Embryonic facial prominence (tissue), 1 donor: ENCODE measurements around the gene CTBP2.

Source experiments
- DNase-seq: peaks from one replicate; pipeline ENCODE4 v3.0.0-alpha.2; 2016; ENCODE audit errors: extremely low spot score

Gene CTBP2

DNA sequence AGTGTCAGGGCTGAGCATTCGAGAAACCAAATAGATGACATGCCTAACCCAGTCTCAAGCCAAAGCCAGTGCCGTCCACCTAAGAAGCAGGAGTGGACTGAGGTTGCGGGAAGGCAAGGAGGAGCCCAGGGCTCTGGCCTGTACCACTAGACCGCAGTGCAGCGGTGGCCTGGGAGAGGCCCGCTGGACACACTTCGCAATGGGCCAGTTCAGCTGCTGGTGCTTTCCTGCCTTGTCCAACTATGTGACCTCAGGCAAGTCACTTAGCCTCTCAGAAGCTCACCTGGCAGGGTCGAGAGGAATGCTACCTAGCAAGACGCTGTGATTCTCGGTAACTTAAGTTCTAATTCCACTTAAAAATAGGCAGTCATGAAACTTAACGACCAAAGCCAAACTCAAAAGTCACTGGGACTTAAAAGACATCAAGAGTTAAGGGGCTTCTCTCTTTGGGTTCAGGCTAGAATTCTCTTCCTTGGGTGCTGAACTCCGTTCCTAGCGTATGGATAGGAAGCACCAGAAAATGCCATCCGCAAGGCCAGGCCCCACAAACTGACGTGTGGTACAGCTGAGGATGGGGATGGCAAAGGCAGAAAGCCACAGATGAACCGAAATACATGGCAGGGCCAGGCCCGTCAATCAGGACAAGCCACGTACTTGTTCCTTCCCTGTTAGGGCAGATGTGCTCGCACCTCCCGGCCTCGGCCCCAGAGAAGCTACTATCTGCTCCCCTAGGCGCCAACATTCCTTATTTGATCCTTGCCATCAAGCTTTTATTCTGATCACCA, 34.2 kb downstream of the CTBP2 start:
- no peak for DNase-seq

DNA sequence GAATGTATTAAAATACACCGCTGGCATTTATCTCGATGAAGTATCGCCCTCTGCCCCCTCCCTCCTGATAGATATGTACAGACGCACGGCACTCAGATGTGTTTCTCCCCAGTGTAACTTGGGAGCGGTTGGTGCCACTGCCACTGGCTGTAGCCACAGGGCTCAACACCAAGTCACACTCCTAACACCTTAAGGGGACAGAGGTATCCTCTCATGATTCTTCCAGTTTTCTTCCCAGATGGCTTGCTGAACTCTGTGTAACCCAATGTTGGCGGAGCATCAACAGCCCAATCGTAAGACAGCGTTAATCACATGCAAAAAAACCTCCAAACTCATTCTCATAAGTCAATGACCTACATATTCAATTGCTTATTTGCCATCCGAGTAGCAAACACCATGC, 35.5 kb downstream of the CTBP2 start:
- DNase-seq, result no peak

DNA sequence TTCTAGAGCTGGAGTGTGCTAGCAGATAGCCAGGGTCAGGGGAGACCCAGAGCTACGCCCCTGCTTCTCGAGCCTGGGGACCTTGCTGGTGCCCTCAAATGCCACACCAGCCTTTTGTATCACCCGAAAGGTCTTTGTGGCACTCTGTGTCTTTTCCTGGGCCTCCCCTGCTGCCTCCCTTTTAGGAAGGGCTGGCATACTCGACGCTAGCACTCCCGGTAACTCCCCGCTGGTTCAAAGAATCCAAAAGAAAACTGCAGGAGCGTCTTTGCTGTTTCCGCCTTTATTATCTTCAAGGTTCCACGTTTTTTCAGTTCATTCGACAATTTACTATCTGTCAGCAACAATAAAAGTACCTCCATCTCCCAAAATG, 36.3 kb downstream of the CTBP2 start:
- DNase-seq, result no peak

DNA sequence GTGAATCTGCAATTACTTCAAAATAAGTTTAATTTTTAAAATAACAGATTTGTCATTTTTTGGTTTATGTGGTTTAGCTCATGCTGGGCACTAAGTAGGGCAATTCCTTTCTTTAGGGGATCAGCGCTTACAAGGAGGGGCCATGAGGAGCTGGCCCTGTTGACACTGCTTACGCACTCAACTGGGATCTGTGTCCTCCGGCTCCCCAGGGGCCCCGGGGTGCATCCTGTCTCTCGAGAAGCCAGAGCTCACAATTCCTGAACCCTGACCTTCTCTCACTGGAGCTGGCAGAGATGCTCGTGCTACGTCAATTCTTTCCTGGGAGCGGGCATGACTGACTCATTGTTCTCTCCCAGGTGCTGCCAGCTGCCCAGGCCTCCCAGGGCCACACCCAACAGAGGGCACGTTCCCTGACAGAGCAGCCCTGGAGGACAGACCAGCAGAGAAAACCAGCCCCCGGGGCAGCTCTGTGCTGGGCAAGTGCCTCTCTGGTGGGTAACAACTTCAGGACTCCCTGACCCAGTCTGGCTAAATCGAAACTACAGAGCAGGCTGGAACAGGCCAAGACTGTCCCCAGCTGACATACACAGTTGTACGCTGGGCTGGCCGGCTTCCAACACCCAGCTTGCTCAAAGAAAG, 36.8 kb downstream of the CTBP2 start:
- DNase-seq, result no peak

DNA sequence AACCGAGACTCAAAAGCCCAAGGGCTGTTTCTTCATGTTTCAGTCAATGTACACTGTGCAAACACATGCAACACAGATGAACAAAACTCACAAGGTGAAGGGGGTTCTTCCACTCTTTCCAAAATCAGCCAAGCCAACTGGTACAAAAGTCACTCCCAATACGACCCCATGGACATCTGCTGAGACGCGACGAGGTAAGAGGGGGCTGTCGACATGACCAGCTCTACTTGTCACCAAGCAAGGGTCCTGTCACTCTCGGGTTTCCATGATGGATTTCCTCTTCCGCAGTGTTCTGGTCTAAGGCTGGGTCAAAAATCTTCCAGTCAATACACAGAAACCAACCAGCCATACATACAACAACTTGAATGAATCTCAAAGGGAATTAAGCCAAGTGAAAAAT, 37.8 kb downstream of the CTBP2 start:
- no peak for DNase-seq

DNA sequence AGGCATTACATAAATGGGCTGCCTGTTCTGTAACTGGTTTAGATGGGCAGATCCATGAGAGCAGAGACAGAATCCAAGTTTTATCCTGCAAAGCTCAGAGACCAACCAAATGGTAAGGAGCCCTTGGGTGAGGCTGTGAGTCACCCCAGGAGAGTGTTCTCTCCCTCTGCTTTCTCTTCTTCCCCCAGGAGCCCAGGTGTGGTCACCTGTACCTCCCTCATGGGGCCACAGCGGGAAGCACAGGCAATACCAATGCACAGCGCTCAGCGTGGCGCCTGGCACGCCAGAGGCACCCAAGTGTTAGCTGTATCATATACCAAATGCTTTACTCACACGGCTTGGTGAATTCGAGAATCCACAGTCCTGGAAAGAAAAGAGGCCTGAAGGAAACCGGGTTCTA, 39.4 kb downstream of the CTBP2 start:
- no peak for DNase-seq

DNA sequence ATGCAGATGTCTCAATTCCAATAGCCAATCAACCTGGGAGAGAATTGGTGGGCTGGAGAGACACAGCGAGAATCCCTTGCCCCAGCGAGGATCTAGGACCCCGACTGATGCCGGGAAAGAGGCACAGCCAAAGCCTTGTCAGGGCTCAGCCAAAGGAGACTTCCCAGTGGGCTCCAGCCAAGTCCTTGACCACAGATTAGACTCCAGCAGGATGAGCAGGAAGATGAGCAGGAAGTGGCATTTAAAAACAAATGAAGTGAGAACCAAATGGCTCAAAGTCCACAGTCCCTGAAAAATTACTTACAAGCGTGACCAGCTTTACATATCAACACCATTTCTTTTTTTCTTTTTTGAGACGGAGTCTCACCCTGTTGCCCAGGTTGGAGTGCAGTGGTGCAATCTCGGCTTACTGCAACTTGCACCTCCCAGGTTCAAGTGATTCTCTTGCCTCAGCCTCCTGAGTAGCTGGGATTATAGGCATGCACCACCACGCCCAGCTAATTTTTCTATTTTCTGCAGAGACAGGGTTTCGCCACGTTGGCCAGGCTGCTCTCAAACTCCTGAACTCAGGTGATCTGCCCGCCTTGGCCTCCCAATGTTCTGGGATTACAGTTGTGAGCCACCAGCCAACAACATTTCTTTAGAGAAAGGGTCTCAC, 40.2 kb downstream of the CTBP2 start:
- no peak for DNase-seq

DNA sequence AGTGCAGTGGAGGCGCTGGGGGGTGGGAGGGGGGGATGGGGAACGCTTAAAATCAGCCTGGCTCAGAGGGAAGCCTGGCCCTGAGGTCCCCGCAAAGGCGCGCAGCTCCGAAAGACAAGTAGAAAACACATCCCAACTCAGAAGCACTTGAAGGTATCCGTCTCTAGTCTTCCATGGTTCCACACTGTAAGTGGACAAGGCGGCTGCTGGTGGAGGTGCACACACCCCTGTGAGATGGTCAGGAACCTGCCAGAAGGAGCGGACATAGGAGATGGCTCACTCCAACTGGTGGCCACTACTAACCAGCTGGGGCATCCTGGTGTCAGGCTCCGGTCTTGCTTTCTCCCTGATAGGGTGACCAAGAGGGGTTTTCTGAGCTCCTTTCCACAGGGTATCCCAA, 41.7 kb downstream of the CTBP2 start:
- no peak for DNase-seq

DNA sequence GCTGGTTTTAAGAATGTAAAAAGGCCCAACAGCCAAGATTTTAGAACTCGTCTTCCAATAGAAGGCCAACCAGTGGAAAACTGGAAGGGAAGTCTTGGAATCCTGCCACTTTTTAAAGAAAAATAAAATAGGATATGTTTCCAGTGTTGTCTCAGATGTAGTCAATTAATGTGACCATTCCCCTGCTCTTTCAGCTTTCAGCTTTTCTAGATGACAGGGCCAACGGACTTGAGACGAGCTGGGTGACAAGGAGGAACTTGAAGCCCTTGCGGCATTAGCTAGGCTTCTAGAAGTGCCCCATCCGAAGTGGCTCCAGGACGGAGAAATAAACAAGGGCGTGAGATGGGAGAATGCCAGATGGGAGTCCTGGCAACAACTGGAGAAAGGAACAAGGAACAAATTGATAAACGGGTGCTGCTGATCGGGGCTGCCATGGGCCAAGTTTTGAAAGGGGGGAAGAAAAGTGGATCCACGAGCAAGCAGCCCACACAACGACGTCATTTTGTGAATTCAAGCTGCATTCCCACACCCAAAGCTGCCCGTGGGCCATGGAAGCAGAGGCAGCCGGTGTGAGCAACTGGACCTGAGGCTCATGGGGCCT, 42.3 kb downstream of the CTBP2 start:
- DNase-seq, result peak; percentile 80

DNA sequence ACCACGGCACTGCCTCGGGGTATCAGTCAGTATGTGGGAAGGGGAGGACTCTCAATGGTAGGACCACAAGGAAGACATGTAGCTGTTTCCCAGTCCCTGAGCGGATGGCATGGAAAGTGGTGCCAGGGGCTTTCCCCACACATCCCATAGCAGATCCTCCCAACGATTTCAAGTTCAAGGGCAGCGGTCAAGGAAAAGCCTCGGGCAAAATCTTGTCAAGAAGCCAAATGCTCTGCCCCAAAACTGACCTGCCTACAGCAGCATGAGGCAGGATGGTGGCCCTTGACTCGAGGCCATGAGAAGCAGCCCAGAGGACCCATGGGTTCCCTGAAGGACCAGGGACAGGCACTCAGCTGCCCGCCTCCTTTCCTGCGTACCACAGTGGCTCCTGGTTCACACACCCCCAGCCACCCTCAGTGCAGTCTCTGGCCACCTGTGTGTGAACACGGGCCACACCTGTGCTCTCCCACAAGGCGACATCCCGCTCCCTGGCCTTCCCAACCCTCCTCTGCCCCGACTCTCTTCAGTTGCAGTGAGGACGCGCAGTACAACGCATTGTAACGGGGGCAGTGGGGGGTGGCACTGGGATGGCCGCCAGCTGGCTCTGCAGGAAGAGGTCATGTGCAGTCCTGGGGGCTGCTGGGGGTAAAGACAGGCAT, 43.6 kb downstream of the CTBP2 start:
- DNase-seq, result no peak

DNA sequence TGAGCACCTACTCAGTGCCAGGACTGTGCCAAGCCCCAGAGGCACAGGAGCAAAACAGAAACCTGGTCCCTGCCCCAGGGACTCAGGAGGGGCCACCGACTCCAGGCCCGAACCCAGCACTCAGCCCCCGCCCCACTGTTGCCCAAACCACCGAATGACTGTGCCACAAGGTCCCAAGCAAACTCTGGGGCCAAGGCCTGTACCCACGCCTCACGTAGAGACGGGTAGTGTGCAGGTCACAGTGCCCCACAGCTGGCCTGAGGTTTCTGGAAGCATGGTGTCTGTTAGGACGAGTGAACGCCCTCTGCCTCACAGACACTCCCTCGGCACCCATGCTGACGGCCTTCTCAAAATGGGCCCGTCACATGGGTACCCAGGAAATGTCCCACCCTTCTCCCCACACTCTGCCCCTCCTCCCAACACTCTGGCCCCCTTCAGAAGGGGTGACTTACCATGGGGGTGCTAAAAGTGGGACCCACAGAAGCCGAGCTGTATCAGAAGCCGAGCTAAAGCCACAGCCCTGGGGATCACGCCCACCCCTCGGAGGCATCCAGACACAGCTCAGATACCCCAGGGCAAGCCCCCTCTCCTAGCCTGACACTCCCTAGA, 44.2 kb downstream of the CTBP2 start:
- DNase-seq, result no peak

DNA sequence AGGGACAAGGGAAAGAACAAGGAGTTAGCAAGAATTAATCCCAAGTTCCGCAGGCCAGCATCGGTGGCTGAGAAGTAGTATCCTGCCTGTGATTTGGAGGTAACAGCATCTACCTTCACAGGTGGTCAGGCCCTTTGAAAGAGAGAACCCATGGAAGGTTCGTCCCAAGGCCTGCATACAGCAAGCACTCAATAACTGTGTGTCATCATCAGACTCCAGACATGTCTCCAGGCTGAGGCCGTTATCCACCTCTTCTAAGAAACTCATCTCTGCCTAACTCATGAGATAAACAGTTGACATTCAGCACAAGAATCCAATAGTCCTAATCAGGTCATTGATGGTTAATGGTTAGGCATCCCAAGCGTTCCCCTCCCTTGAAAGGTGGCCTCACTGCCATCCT, 45.0 kb downstream of the CTBP2 start:
- no peak for DNase-seq

DNA sequence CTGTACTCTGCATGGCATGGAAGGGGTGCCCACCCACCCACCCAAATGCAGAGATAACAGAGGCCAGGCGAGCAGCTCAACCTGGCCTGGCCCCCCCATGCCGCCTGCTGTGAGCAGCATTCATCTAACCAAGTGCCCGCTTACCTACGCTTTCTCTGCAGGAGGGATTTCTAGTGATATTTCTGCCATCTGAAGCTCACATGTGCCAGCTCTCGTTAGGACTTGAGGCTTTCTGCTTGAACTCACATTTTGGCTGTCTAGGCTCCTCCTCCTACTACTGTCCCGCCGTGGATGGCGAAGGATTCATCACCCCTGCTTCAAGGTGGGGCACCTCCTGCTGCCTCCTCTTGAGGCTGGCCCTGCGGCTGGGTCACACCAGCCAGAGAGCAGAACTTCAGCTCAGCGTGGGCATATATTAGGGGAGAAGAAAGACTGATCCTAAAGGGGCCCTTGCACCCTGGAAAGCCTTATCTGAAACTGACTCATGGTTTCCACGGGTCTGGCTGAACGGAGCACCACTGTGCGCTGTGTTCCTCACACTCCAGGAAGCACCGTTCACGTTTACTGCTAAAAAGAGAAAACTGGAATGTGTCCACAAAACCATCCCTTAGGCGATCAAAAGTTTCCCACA, 45.5 kb downstream of the CTBP2 start:
- DNase-seq, result no peak

DNA sequence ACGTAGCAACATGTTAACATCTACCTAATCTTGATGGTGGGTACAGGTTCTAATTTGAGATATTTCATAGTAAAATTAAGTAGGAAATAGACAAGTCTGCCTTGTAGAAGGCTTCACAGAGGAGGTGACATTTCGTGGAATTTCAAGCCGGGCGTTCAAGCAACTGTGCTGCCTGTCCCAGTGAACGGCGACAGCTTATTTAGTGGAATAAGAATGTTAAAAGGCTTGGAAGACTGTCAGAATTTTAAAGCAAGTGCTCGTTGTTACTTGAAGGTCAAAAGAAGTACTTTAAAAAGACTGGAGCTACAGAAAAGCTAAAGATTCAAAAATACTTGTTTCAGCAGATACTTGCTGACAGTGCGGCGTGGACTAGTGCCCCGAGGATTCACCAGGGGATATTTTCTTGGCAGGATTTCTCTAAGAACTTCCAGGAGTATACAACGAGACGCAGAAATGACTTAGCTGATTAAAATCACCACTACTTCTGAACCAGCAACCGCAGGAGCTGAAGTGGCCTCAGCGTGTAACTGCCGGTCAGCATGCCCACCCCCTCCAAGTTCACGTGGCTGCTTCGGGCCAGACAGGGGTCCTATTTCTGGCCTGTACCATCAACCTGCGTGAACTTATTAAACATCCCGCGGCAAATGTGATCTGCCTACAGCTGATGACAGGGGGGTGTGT, 46.5 kb downstream of the CTBP2 start:
- no peak for DNase-seq

DNA sequence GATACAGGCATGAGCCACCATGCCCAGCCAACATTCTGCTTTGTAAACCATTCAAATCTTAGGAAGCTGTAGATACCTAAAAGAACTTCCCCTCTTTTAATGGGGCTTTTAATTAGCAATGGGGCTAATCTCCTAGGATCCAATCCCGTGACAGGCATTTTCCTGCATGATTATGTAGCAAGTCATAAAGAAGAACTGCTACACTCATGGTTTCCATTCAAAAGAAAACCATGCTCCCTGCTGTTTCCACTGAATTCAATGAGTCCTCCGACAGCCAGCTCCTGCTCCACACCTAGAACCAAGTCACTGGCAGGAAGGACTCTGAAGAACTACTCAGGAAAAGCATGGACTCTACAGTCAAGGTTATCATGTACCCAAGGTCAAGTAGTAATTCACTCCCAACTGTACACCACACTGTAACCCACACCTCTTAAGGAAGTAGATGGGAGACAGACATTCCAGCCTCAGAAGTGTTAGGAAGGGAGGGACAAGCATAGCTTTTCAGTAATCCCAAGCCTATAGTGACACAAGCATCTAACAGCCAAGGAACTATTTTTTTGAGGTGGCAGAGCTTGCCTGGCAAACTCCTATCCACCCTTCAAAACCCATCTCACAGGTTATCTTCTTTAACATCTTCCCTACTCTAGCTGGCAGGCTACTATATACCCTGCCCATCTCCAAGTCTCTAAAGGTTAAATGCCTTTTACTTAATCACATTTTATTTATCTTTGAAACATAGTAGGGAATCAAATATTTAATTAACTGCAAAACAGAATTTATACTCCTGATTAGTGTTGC, 47.5 kb downstream of the CTBP2 start:
- no peak for DNase-seq

DNA sequence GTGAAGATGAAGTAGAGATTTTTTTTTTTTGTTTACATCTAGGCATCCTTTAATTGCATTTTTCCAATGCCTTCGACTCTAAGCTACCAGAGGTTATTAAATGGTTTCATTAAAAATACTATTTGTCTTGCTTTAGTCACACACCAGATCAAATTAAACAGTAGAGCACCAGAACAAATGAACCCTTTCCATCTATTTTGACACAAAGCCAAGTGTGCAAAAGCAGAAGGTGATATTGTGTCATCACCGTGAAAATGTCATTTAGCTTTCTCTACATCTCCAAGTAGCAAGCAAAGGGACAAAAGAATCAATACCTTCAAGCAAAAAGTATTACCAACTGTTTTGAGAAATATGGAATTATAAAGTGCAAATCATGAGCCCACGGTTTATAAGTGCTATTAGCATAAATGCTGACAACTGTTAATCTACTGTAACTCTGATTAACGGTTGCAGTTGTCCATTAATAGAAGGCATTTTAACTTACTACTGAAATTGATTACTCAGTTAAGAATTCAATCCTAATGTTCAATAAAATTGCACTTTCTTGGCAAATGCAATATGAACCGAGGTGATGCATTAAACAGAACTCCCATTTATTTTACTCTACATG, 49.1 kb downstream of the CTBP2 start:
- no peak for DNase-seq

DNA sequence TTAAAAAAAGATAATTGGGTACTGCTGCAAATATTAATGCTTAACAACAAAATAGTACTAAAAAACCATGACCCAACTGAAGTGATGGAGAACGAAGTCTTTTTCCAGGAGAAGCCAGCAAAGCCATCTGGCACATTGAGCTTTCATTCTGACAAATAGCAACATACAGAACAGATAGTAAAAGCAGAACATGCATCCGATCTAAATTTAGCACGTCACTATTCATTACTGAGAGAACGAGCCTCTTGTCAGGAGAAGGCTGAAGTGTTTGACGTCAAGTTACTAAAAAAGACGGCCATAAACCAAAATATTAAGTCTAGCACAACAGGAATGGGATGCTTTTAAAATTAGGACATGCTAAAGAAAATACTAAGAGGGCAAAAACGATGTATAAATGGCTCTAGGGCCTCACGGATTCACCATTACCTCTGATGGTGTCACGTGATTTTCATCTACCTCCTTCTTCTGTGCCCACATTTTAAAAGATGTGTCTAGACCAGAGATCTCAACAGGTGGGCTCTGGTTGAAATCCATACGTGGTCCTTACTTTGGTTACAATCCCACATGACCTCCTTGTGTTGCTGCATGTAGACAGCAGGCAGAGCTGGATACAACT, 52.3 kb downstream of the CTBP2 start:
- no peak for DNase-seq

DNA sequence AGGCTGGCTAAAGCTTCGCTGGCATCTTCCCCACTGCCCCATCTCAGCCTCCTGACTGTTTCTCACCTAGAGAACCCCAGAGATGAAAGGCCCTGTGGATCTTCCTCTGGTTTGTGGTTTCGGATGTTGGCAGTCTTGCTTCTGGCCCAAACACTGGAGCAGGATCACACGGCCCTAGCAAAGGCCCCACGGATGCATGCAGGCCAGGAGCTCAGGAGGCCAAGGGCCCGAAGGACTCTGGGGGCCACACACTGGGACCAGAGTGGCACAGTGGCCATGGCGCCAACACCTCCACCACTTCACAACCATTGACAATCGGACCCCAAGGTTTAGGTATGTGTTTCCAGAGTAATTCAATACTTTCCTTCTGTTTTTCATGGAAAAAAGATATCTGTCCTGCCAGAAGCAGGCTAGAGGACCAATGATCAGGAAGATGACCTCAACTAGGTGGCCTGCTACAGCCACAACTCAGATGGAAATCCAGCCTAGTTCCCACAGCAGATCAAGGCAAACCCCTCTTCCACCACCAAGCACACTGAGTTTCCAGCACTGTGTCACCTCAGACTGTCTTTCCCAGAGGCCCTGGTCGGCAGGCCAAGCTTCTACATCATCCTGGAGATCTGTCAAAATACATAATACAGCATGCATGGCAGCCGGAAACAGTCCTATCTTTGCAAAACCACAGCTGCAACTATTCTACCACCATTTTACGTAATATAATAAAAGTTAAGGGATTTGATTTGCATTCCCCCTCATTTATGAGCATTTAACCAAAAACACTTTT, 53.0 kb downstream of the CTBP2 start:
- DNase-seq, result no peak
